ENCODE data around the gene TEX30. TPM values are rescaled to one million over a fixed set of nuclear protein-coding genes. Genes with fewer than 3 reads are reported as not detected.

Gene TEX30
- polyA plus RNA-seq, 10 donors = 12.9 to 25.7 (median 14.3) TPM

GRCh38 chr13:102721800-102722231 lies 51.8 kb downstream of the TEX30 start:
- no peak for DNase-seq

- DNase-seq = no peak
Observed at GRCh38 chr13:102718746-102719145, 54.8 kb downstream of the TEX30 start.

Other genes starting within 250 kb of the TEX30 start
- gene TPP2, start 176.8 kb downstream of the TEX30 start, polyA plus RNA-seq (ENCODE audit: insufficient read length in 10 of 10) = 10 to 100 TPM; 40.6 to 69.2 (median 54.9) TPM
- gene METTL21C, start 78.7 kb downstream of the TEX30 start, polyA plus RNA-seq (ENCODE audit: insufficient read length in 10 of 10) = 10 to 100 TPM; 15.9 to 52.0 (median 29.2) TPM
- gene POGLUT2, start 25.2 kb upstream of the TEX30 start, polyA plus RNA-seq (ENCODE audit: insufficient read length in 10 of 10) = 10 to 100 TPM; 27.0 to 39.6 (median 31.1) TPM
- 10 to 100 TPM; 19.3 to 43.8 (median 26.7) TPM for gene BIVM, start 25.3 kb upstream of the TEX30 start, polyA plus RNA-seq (ENCODE audit: insufficient read length in 10 of 10)
- gene ERCC5, start 72.2 kb upstream of the TEX30 start, polyA plus RNA-seq (ENCODE audit: insufficient read length in 10 of 10) = 10 to 100 TPM; 33.3 to 49.0 (median 42.2) TPM

Data from muscle of back (tissue), 11 donors.